ENCODE results near the gene DNAI2.
"Not testable (repeated sequence)": the region's sequence is repeated elsewhere in the genome, so short reads cannot be mapped to it uniquely, and the experiment has no call there.

The DNAI2 gene

GRCh38 chr17:74260525-74260850 is 13.5 kb upstream of the DNAI2 start:
- no peaks in the 10 kb centered on the region for H3K4me1 ChIP-seq (ENCODE audit: control insufficient read depth in 1 of 2, insufficient read depth in 1 of 2, low read depth in 1 of 2, low read length in 1 of 2)
- no peaks in the 10 kb centered on the region for H3K36me3 ChIP-seq
- TF ChIP-seq CTCF (IDR thresholded peaks at IDR 0.05): no peak
- H3K4me3 ChIP-seq (ENCODE audit: low read depth in 1 of 2, low read length in 1 of 2): no peak overlapping the region
- no peaks in the 10 kb centered on the region for H3K9me3 ChIP-seq
- no peaks in the 10 kb centered on the region for H3K27me3 ChIP-seq
- no peak overlapping the region for H3K27ac ChIP-seq

- Histone ChIP-seq H3K27ac (no peak overlapping the region), H3K36me3 (no peaks in the 10 kb centered on the region), H3K9me3 (no peaks in the 10 kb centered on the region), H3K27me3 (peaks cover 9% of the 10 kb centered on the region), H3K4me3 (ENCODE audit: low read depth in 1 of 2, low read length in 1 of 2) (no peak overlapping the region), H3K4me1 (ENCODE audit: control insufficient read depth in 1 of 2, insufficient read depth in 1 of 2, low read depth in 1 of 2, low read length in 1 of 2) (no peaks in the 10 kb centered on the region)
- no peak for TF ChIP-seq CTCF (IDR thresholded peaks at IDR 0.05)
Observed at GRCh38 chr17:74262601-74263000, 11.4 kb upstream of the DNAI2 start.

- peaks cover 37% of the 10 kb centered on the region for H3K27me3 ChIP-seq
- H3K4me1 ChIP-seq (ENCODE audit: control insufficient read depth in 1 of 2, insufficient read depth in 1 of 2, low read depth in 1 of 2, low read length in 1 of 2); H3K36me3 ChIP-seq; H3K27ac ChIP-seq; H3K9me3 ChIP-seq; H3K4me3 ChIP-seq (ENCODE audit: low read depth in 1 of 2, low read length in 1 of 2): not testable (repeated sequence)
Observed at GRCh38 chr17:74267054-74267453, 7.0 kb upstream of the DNAI2 start.

- no peaks in the 10 kb centered on the region for H3K36me3 ChIP-seq
- no peak overlapping the region for H3K27ac ChIP-seq
- H3K9me3 ChIP-seq: no peaks in the 10 kb centered on the region
- H3K4me3 ChIP-seq (ENCODE audit: low read depth in 1 of 2, low read length in 1 of 2): no peak overlapping the region
- no peaks in the 10 kb centered on the region for H3K4me1 ChIP-seq (ENCODE audit: control insufficient read depth in 1 of 2, insufficient read depth in 1 of 2, low read depth in 1 of 2, low read length in 1 of 2)
- peaks cover 37% of the 10 kb centered on the region for H3K27me3 ChIP-seq
- TF ChIP-seq CTCF (IDR thresholded peaks at IDR 0.05): no peak
Observed at GRCh38 chr17:74267579-74267978, 6.5 kb upstream of the DNAI2 start.

- TF ChIP-seq CTCF (IDR thresholded peaks at IDR 0.05): no peak
Observed at GRCh38 chr17:74267987-74268499, 6.0 kb upstream of the DNAI2 start.

GRCh38 chr17:74268558-74268957 is 5.5 kb upstream of the DNAI2 start:
- no peaks in the 10 kb centered on the region for H3K4me1 ChIP-seq (ENCODE audit: control insufficient read depth in 1 of 2, insufficient read depth in 1 of 2, low read depth in 1 of 2, low read length in 1 of 2)
- H3K4me3 ChIP-seq (ENCODE audit: low read depth in 1 of 2, low read length in 1 of 2): no peak overlapping the region
- TF ChIP-seq CTCF (IDR thresholded peaks at IDR 0.05): no peak
- no peak overlapping the region for H3K27ac ChIP-seq
- H3K9me3 ChIP-seq: no peaks in the 10 kb centered on the region
- H3K36me3 ChIP-seq: no peaks in the 10 kb centered on the region
- H3K27me3 ChIP-seq: peaks cover 42% of the 10 kb centered on the region

More at GRCh38 chr17:74267987-74268499, 6.0 kb upstream of the DNAI2 start:
- Histone ChIP-seq H3K4me1 (ENCODE audit: control insufficient read depth in 1 of 2, insufficient read depth in 1 of 2, low read depth in 1 of 2, low read length in 1 of 2) (no peaks in the 10 kb centered on the region), H3K4me3 (ENCODE audit: low read depth in 1 of 2, low read length in 1 of 2) (no peak overlapping the region), H3K27ac (no peak overlapping the region), H3K9me3 (no peaks in the 10 kb centered on the region), H3K36me3 (no peaks in the 10 kb centered on the region), H3K27me3 (peaks cover 39% of the 10 kb centered on the region)

Measured in neutrophil (primary cell).